ENCODE measurements around the gene TRPC4AP. TPM values are rescaled to one million over a fixed set of nuclear protein-coding genes. Genes with fewer than 3 reads are reported as not detected.
A peak's percentile ranks its signal among the peaks of the same experiment; 100 is the strongest.

The TRPC4AP gene
- total RNA-seq, 1 donor from 2014 or later: 33.8 TPM

GRCh38 chr20:34996243-34997028, 96.2 kb downstream of the TRPC4AP start:
- intact Hi-C loops (cut with DNase I): no loop called here
- no peak for ATAC-seq (ENCODE audit: poor library complexity)
- DNase-seq: peak; percentile 33

GRCh38 chr20:34995696-34996095, 96.9 kb downstream of the TRPC4AP start:
- no peak for ATAC-seq (ENCODE audit: poor library complexity)
- intact Hi-C loops (cut with DNase I): no loop called here
- DNase-seq: peak; percentile 27

- intact Hi-C loops (cut with DNase I): no loop called here
- peak; percentile 26 for DNase-seq
- no peak for ATAC-seq (ENCODE audit: poor library complexity)
These were observed 97.4 kb downstream of the TRPC4AP start for GRCh38 chr20:34995192-34995591.

GRCh38 chr20:34994509-34995131, 98.0 kb downstream of the TRPC4AP start:
- intact Hi-C loops (cut with DNase I): no loop called here
- ATAC-seq (ENCODE audit: poor library complexity): no peak
- DNase-seq: peak; percentile 30

GRCh38 chr20:34993941-34994508, 98.6 kb downstream of the TRPC4AP start:
- ATAC-seq (ENCODE audit: poor library complexity) (no peak), DNase-seq (peak; percentile 37)
- intact Hi-C loops (cut with DNase I): no loop called here

- intact Hi-C loops (cut with DNase I): no loop called here
- DNase-seq (peak; percentile 40), ATAC-seq (ENCODE audit: poor library complexity) (no peak)
These were observed 99.7 kb downstream of the TRPC4AP start for GRCh38 chr20:34992751-34993417.

GRCh38 chr20:34990661-34991214, 101.9 kb downstream of the TRPC4AP start:
- no peak for DNase-seq
- intact Hi-C loops (cut with DNase I): no loop called here
- no peak for ATAC-seq (ENCODE audit: poor library complexity)

GRCh38 chr20:34990231-34990630, 102.4 kb downstream of the TRPC4AP start:
- intact Hi-C loops (cut with DNase I): no loop called here
- DNase-seq (no peak), ATAC-seq (ENCODE audit: poor library complexity) (no peak)

- ATAC-seq (ENCODE audit: poor library complexity) (no peak), DNase-seq (no peak)
- intact Hi-C loops (cut with DNase I): no loop called here
These were observed 102.9 kb downstream of the TRPC4AP start for GRCh38 chr20:34989670-34990069.

- no peak for DNase-seq
- no peak for ATAC-seq (ENCODE audit: poor library complexity)
- intact Hi-C loops (cut with DNase I): no loop called here
These were observed 103.5 kb downstream of the TRPC4AP start for GRCh38 chr20:34989118-34989517.

- no peak for DNase-seq
- intact Hi-C loops (cut with DNase I): no loop called here
- ATAC-seq (ENCODE audit: poor library complexity): no peak
These were observed 104.4 kb downstream of the TRPC4AP start for GRCh38 chr20:34988191-34988540.

- peak; percentile 4 for ATAC-seq (ENCODE audit: poor library complexity)
- DNase-seq: peak; percentile 55
These were observed 105.1 kb downstream of the TRPC4AP start for GRCh38 chr20:34987288-34988190.

GRCh38 chr20:34986311-34987287, 106.0 kb downstream of the TRPC4AP start:
- intact Hi-C loops (cut with DNase I): no loop called here
- peak; percentile 42 for DNase-seq
- ATAC-seq (ENCODE audit: poor library complexity): no peak

More at GRCh38 chr20:34987288-34988190, 105.1 kb downstream of the TRPC4AP start:
- intact Hi-C loops (cut with DNase I): no loop called here

GRCh38 chr20:34985461-34986310, 106.9 kb downstream of the TRPC4AP start:
- ATAC-seq (ENCODE audit: poor library complexity): no peak

GRCh38 chr20:34984756-34985261, 107.8 kb downstream of the TRPC4AP start:
- intact Hi-C loops (cut with DNase I): no loop called here
- DNase-seq: peak; percentile 50
- ATAC-seq (ENCODE audit: poor library complexity): peak; percentile 16

More at GRCh38 chr20:34985461-34986310, 106.9 kb downstream of the TRPC4AP start:
- peak; percentile 42 for DNase-seq
- intact Hi-C loops (cut with DNase I): no loop called here
